Mucosa of rectum (tissue), 2 donors: ENCODE data around the gene DLX3.

Experiments used
- H3K27ac ChIP-seq, 2 donors: one replicate each; pipeline ENCODE4 v1.7.0; 2013; ENCODE audit warnings: inconsistent platforms in 2 of 2, low read depth in 2 of 2, low read length in 2 of 2
- H3K27me3 ChIP-seq, 2 donors: one replicate each; pipeline ENCODE4 v1.7.0; 2013; ENCODE audit warnings: low read length in 2 of 2; ENCODE audit not compliant: control insufficient read depth in 2 of 2, insufficient read depth in 2 of 2
- H3K36me3 ChIP-seq, 2 donors: one replicate each; pipeline ENCODE4 v1.7.0; 2013; ENCODE audit warnings: low read length in 2 of 2; ENCODE audit not compliant: control insufficient read depth in 2 of 2, insufficient read depth in 2 of 2
- H3K4me1 ChIP-seq, 2 donors: one replicate each; pipeline ENCODE4 v1.7.0; 2013; ENCODE audit warnings: low read length in 2 of 2, mild to moderate bottlenecking in 1 of 2; ENCODE audit not compliant: control insufficient read depth in 2 of 2, insufficient read depth in 2 of 2
- H3K4me3 ChIP-seq, 2 donors: one replicate each; pipeline ENCODE4 v1.7.0; 2013; ENCODE audit warnings: low read length in 2 of 2
- H3K9ac ChIP-seq, 2 donors: one replicate each; pipeline ENCODE4 v1.7.0; 2013; ENCODE audit warnings: low read length in 2 of 2, low read depth in 1 of 2, mild to moderate bottlenecking in 1 of 2
- H3K9me3 ChIP-seq, 2 donors: one replicate each; pipeline ENCODE4 v1.7.0; 2013; ENCODE audit warnings: low read length in 2 of 2; ENCODE audit not compliant: control insufficient read depth in 2 of 2
- donor health status: healthy.
- donor health status: Normal muscosa, but diverticular disease.

The DLX3 gene

GRCh38 chr17:50024808-50025207, 29.8 kb upstream of the DLX3 start:
- H3K4me3 ChIP-seq = no peak overlapping the region
- peaks cover 0 to 2% of the 10 kb centered on the region in 2 donors for H3K27me3 ChIP-seq

GRCh38 chr17:50023520-50023919, 28.5 kb upstream of the DLX3 start:
- no peak overlapping the region for H3K4me3 ChIP-seq
- H3K9ac ChIP-seq = no peak overlapping the region
- H3K27ac ChIP-seq = no peak overlapping the region
- no peaks in the 10 kb centered on the region for H3K9me3 ChIP-seq
- no peaks in the 10 kb centered on the region for H3K36me3 ChIP-seq
- peaks cover 5 to 8% of the 10 kb centered on the region in 2 donors for H3K4me1 ChIP-seq
- peaks cover 0 to 2% of the 10 kb centered on the region in 2 donors for H3K27me3 ChIP-seq

More at GRCh38 chr17:50024808-50025207, 29.8 kb upstream of the DLX3 start:
- H3K9me3 ChIP-seq = no peaks in the 10 kb centered on the region
- H3K27ac ChIP-seq = no peak overlapping the region
- no peaks in the 10 kb centered on the region for H3K36me3 ChIP-seq
- H3K4me1 ChIP-seq = peaks cover 5 to 8% of the 10 kb centered on the region in 2 donors
- H3K9ac ChIP-seq = no peak overlapping the region

- Histone ChIP-seq H3K4me3 (no peak overlapping the region), H3K9ac (no peak overlapping the region), H3K27me3 (peaks cover 0 to under 1% of the 10 kb centered on the region in 2 donors), H3K4me1 (peaks cover 5 to 7% of the 10 kb centered on the region in 2 donors), H3K36me3 (no peaks in the 10 kb centered on the region), H3K9me3 (no peaks in the 10 kb centered on the region), H3K27ac (no peak overlapping the region)
Observed at GRCh38 chr17:50022463-50023130, 27.6 kb upstream of the DLX3 start.

GRCh38 chr17:50021681-50022370, 26.8 kb upstream of the DLX3 start:
- no peaks in the 10 kb centered on the region for H3K4me1 ChIP-seq
- no peak overlapping the region for H3K9ac ChIP-seq
- no peak overlapping the region for H3K4me3 ChIP-seq
- no peaks in the 10 kb centered on the region for H3K36me3 ChIP-seq
- no peaks in the 10 kb centered on the region for H3K27me3 ChIP-seq
- no peak overlapping the region for H3K27ac ChIP-seq
- no peaks in the 10 kb centered on the region for H3K9me3 ChIP-seq

- Histone ChIP-seq H3K4me1 (no peaks in the 10 kb centered on the region), H3K36me3 (no peaks in the 10 kb centered on the region), H3K27ac (no peak overlapping the region), H3K9ac (no peak overlapping the region), H3K27me3 (peaks cover 0 to 4% of the 10 kb centered on the region in 2 donors), H3K9me3 (no peaks in the 10 kb centered on the region), H3K4me3 (no peak overlapping the region)
Observed at GRCh38 chr17:50020841-50021599, 26.0 kb upstream of the DLX3 start.

- H3K9me3 ChIP-seq = peaks cover 0 to 1% of the 10 kb centered on the region in 2 donors
- no peaks in the 10 kb centered on the region for H3K4me1 ChIP-seq
- H3K27ac ChIP-seq = no peak overlapping the region
- no peaks in the 10 kb centered on the region for H3K36me3 ChIP-seq
- H3K9ac ChIP-seq = no peak overlapping the region
- H3K27me3 ChIP-seq = peaks cover 2 to 4% of the 10 kb centered on the region in 2 donors
- H3K4me3 ChIP-seq = no peak overlapping the region
Observed at GRCh38 chr17:50018909-50019308, 23.9 kb upstream of the DLX3 start.

- Histone ChIP-seq H3K4me1 (no peaks in the 10 kb centered on the region), H3K9ac (no peak overlapping the region), H3K9me3 (peaks cover 0 to 8% of the 10 kb centered on the region in 2 donors), H3K27ac (no peak overlapping the region), H3K36me3 (no peaks in the 10 kb centered on the region), H3K27me3 (peaks cover 4 to 6% of the 10 kb centered on the region in 2 donors), H3K4me3 (no peak overlapping the region)
Observed at GRCh38 chr17:50015146-50015545, 20.1 kb upstream of the DLX3 start.

- H3K9ac ChIP-seq = no peak overlapping the region
- H3K27me3 ChIP-seq = peaks cover 4 to 6% of the 10 kb centered on the region in 2 donors
- no peak overlapping the region for H3K4me3 ChIP-seq
- H3K9me3 ChIP-seq = peaks cover 0 to 8% of the 10 kb centered on the region in 2 donors
- H3K27ac ChIP-seq = no peak overlapping the region
- no peaks in the 10 kb centered on the region for H3K4me1 ChIP-seq
- H3K36me3 ChIP-seq = no peaks in the 10 kb centered on the region
Observed at GRCh38 chr17:50014471-50015088, 19.6 kb upstream of the DLX3 start.

GRCh38 chr17:50013079-50013478, 18.1 kb upstream of the DLX3 start:
- peaks cover 0 to 8% of the 10 kb centered on the region in 2 donors for H3K9me3 ChIP-seq
- no peaks in the 10 kb centered on the region for H3K4me1 ChIP-seq
- no peak overlapping the region for H3K9ac ChIP-seq
- H3K27ac ChIP-seq = no peak overlapping the region
- H3K36me3 ChIP-seq = no peaks in the 10 kb centered on the region
- peaks cover 4 to 6% of the 10 kb centered on the region in 2 donors for H3K27me3 ChIP-seq
- H3K4me3 ChIP-seq = no peak overlapping the region
